ENCODE measurements around the gene GSTM2.
"Not testable (repeated sequence)": the region's sequence is repeated elsewhere in the genome, so short reads cannot be mapped to it uniquely, and the experiment has no call there.

GSTM2 gene

GRCh38 chr1:109650609-109651008 is 17.2 kb upstream of the GSTM2 start:
- DNase-seq = no peak

- DNase-seq = no peak
Measured at GRCh38 chr1:109652402-109652801, 15.5 kb upstream of the GSTM2 start.

- no peak for DNase-seq
Measured at GRCh38 chr1:109653306-109653705, 14.6 kb upstream of the GSTM2 start.

- DNase-seq = no peak
Measured at GRCh38 chr1:109654519-109654918, 13.3 kb upstream of the GSTM2 start.

GRCh38 chr1:109655615-109656519 is 12.0 kb upstream of the GSTM2 start, which contains the start of gene GSTM4:
TSS of gene GSTM4 (plus strand) at chr1:109656099. CDS start at chr1:109656390, 291 bp downstream.
- DNase-seq = peak; percentile 44

GRCh38 chr1:109657395-109657794 is 10.5 kb upstream of the GSTM2 start:
- no peak for DNase-seq

- no peak for DNase-seq
Measured at GRCh38 chr1:109657970-109658369, 9.9 kb upstream of the GSTM2 start.

GRCh38 chr1:109658533-109659042 is 9.3 kb upstream of the GSTM2 start:
- peak; percentile 15 for DNase-seq

GRCh38 chr1:109659145-109659544 is 8.7 kb upstream of the GSTM2 start:
- no peak for DNase-seq

GRCh38 chr1:109659997-109660690 is 7.7 kb upstream of the GSTM2 start:
- no peak for DNase-seq

GRCh38 chr1:109660691-109661026 is 7.2 kb upstream of the GSTM2 start:
- DNase-seq = not testable (repeated sequence)

- no peak for DNase-seq
Measured at GRCh38 chr1:109661391-109661790, 6.5 kb upstream of the GSTM2 start.

GRCh38 chr1:109664671-109665070 is 3.2 kb upstream of the GSTM2 start:
- DNase-seq = no peak

GRCh38 chr1:109668123-109668775 is 392 bp downstream of the GSTM2 start:
- no peak for DNase-seq

GRCh38 chr1:109669246-109669948 is 1.5 kb downstream of the GSTM2 start:
- DNase-seq = peak; percentile 81

- DNase-seq = not testable (repeated sequence)
Measured at GRCh38 chr1:109669949-109670302, 2.1 kb downstream of the GSTM2 start.

GRCh38 chr1:109671067-109671466 is 3.2 kb downstream of the GSTM2 start:
- DNase-seq = no peak

GRCh38 chr1:109673861-109674260 is 6.0 kb downstream of the GSTM2 start:
- not testable (repeated sequence) for DNase-seq

GRCh38 chr1:109676683-109677381 is 9.0 kb downstream of the GSTM2 start:
- not testable (repeated sequence) for DNase-seq

GRCh38 chr1:109677459-109677858 is 9.6 kb downstream of the GSTM2 start:
- DNase-seq = no peak

GRCh38 chr1:109678637-109679036 is 10.8 kb downstream of the GSTM2 start:
- DNase-seq = not testable (repeated sequence)

- not testable (repeated sequence) for DNase-seq
Measured at GRCh38 chr1:109684777-109685176, 16.9 kb downstream of the GSTM2 start.
